ENCODE results near the gene LRRC37A. TPM values are rescaled to one million over a fixed set of nuclear protein-coding genes. Genes with fewer than 3 reads are reported as not detected.
"Not testable (repeated sequence)": the region's sequence is repeated elsewhere in the genome, so short reads cannot be mapped to it uniquely, and the experiment has no call there.

LRRC37A gene
- total RNA-seq, 6 experiments from 2014 or later, result 0.46 to 0.91 (median 0.68) TPM

- not testable (repeated sequence) for H3K27ac Mint-ChIP-seq; H3K27me3 Mint-ChIP-seq (ENCODE audit: insufficient read depth); H3K9me3 Mint-ChIP-seq; H3K4me1 Mint-ChIP-seq (ENCODE audit: low read depth); H3K36me3 Mint-ChIP-seq (ENCODE audit: low read depth); H3K4me3 Mint-ChIP-seq; DNase-seq
Measured at GRCh38 chr17:46348345-46348744, 53.4 kb downstream of the LRRC37A start.

GRCh38 chr17:46349060-46349459 lies 54.1 kb downstream of the LRRC37A start:
- not testable (repeated sequence) for H3K27me3 Mint-ChIP-seq (ENCODE audit: insufficient read depth); H3K9me3 Mint-ChIP-seq; DNase-seq; H3K27ac Mint-ChIP-seq; H3K4me1 Mint-ChIP-seq (ENCODE audit: low read depth); H3K4me3 Mint-ChIP-seq; H3K36me3 Mint-ChIP-seq (ENCODE audit: low read depth)

- DNase-seq; H3K9me3 Mint-ChIP-seq; H3K27ac Mint-ChIP-seq; H3K27me3 Mint-ChIP-seq (ENCODE audit: insufficient read depth); H3K4me3 Mint-ChIP-seq; H3K36me3 Mint-ChIP-seq (ENCODE audit: low read depth); H3K4me1 Mint-ChIP-seq (ENCODE audit: low read depth): not testable (repeated sequence)
Measured at GRCh38 chr17:46353856-46354255, 58.9 kb downstream of the LRRC37A start.

- DNase-seq; H3K4me1 Mint-ChIP-seq (ENCODE audit: low read depth); H3K27ac Mint-ChIP-seq; H3K9me3 Mint-ChIP-seq; H3K36me3 Mint-ChIP-seq (ENCODE audit: low read depth); H3K4me3 Mint-ChIP-seq; H3K27me3 Mint-ChIP-seq (ENCODE audit: insufficient read depth): not testable (repeated sequence)
Measured at GRCh38 chr17:46361145-46361735, 66.3 kb downstream of the LRRC37A start.

- H3K27me3 Mint-ChIP-seq (ENCODE audit: insufficient read depth); H3K27ac Mint-ChIP-seq; H3K4me1 Mint-ChIP-seq (ENCODE audit: low read depth); H3K4me3 Mint-ChIP-seq; H3K36me3 Mint-ChIP-seq (ENCODE audit: low read depth); H3K9me3 Mint-ChIP-seq: not testable (repeated sequence)
- peak; percentile 98 for DNase-seq
Measured at GRCh38 chr17:46361755-46362154, 66.8 kb downstream of the LRRC37A start, which contains the start of gene ARL17B. Gene ARL17B (minus strand): TSS chr17:46361766. CDS start chr17:46358397, 3,369 bp downstream.

GRCh38 chr17:46367520-46367919 lies 72.6 kb downstream of the LRRC37A start:
- H3K36me3 Mint-ChIP-seq (ENCODE audit: low read depth); H3K4me1 Mint-ChIP-seq (ENCODE audit: low read depth); DNase-seq; H3K9me3 Mint-ChIP-seq; H3K27ac Mint-ChIP-seq; H3K4me3 Mint-ChIP-seq; H3K27me3 Mint-ChIP-seq (ENCODE audit: insufficient read depth): not testable (repeated sequence)

- not testable (repeated sequence) for H3K27me3 Mint-ChIP-seq (ENCODE audit: insufficient read depth); H3K4me3 Mint-ChIP-seq; H3K27ac Mint-ChIP-seq; H3K9me3 Mint-ChIP-seq; H3K36me3 Mint-ChIP-seq (ENCODE audit: low read depth); DNase-seq; H3K4me1 Mint-ChIP-seq (ENCODE audit: low read depth)
Measured at GRCh38 chr17:46372236-46373229, 77.6 kb downstream of the LRRC37A start.

- H3K4me1 Mint-ChIP-seq (ENCODE audit: low read depth); H3K27me3 Mint-ChIP-seq (ENCODE audit: insufficient read depth); H3K27ac Mint-ChIP-seq; H3K36me3 Mint-ChIP-seq (ENCODE audit: low read depth); DNase-seq; H3K9me3 Mint-ChIP-seq; H3K4me3 Mint-ChIP-seq: not testable (repeated sequence)
Measured at GRCh38 chr17:46373418-46373817, 78.5 kb downstream of the LRRC37A start.

- H3K27me3 Mint-ChIP-seq (ENCODE audit: insufficient read depth); DNase-seq; H3K4me3 Mint-ChIP-seq; H3K27ac Mint-ChIP-seq; H3K4me1 Mint-ChIP-seq (ENCODE audit: low read depth); H3K36me3 Mint-ChIP-seq (ENCODE audit: low read depth); H3K9me3 Mint-ChIP-seq: not testable (repeated sequence)
Measured at GRCh38 chr17:46383118-46383517, 88.2 kb downstream of the LRRC37A start.

GRCh38 chr17:46385491-46385890 lies 90.6 kb downstream of the LRRC37A start:
- H3K27ac Mint-ChIP-seq; DNase-seq; H3K9me3 Mint-ChIP-seq; H3K27me3 Mint-ChIP-seq (ENCODE audit: insufficient read depth); H3K4me1 Mint-ChIP-seq (ENCODE audit: low read depth); H3K4me3 Mint-ChIP-seq; H3K36me3 Mint-ChIP-seq (ENCODE audit: low read depth): not testable (repeated sequence)

Other genes with a start within 250 kb of the LRRC37A start
- 10 to 100 TPM; 23.8 to 33.0 (median 27.7) TPM for gene KANSL1, start 101.7 kb upstream of the LRRC37A start, total RNA-seq (2021; fragmentation: NEBNext Ultra II Directional; extraction: Animal tissue kit (Norgen Biotek cat#: 25700))
- gene ARL17B, start 66.6 kb downstream of the LRRC37A start, total RNA-seq (2021; fragmentation: NEBNext Ultra II Directional; extraction: Animal tissue kit (Norgen Biotek cat#: 25700)), result 10 to 100 TPM in 5 of 6 experiments, 1 to 10 TPM in 1; 9.9 to 14.3 (median 12.1) TPM
- 1 to 10 TPM; 2.5 to 3.7 (median 2.8) TPM for gene LRRC37A2, start 217.3 kb downstream of the LRRC37A start, total RNA-seq (2021; fragmentation: NEBNext Ultra II Directional; extraction: Animal tissue kit (Norgen Biotek cat#: 25700))

All from HFFc6 (cell line).